Liver (tissue), 9 donors: Measurements from ENCODE around the gene MEG3. TPM values are rescaled to one million over a fixed set of nuclear protein-coding genes. Genes with fewer than 3 reads are reported as not detected.

Experiments used
- DNase-seq: peaks from one replicate; pipeline ENCODE4 v3.0.0-alpha.2; 2017; ENCODE audit warnings: low spot score
- H3K27ac ChIP-seq, 2 donors: one replicate each; pipeline ENCODE4 v1.7.0; 2013; ENCODE audit warnings: inconsistent platforms in 2 of 2, low read length in 2 of 2, control low read depth in 1 of 2, low read depth in 1 of 2, mild to moderate bottlenecking in 1 of 2
- H3K27me3 ChIP-seq, 4 donors: one replicate each; pipeline versions ENCODE4 v1.6.1 to v1.7.0; 2013; ENCODE audit warnings: low read length in 3 of 4, inconsistent platforms in 1 of 4, mild to moderate bottlenecking in 1 of 4, moderate library complexity in 1 of 4; ENCODE audit not compliant: control insufficient read depth in 4 of 4, insufficient read depth in 4 of 4
- H3K36me3 ChIP-seq, 4 donors: one replicate each; pipeline versions ENCODE4 v1.6.1 to v1.7.0; 2013; ENCODE audit warnings: low read length in 3 of 4, mild to moderate bottlenecking in 3 of 4, low read depth in 1 of 4, moderate library complexity in 1 of 4; ENCODE audit not compliant: control insufficient read depth in 4 of 4, insufficient read depth in 3 of 4
- H3K4me1 ChIP-seq, 4 donors: one replicate each; pipeline versions ENCODE4 v1.6.1 to v1.7.0; 2013; ENCODE audit warnings: low read length in 3 of 4, mild to moderate bottlenecking in 3 of 4, moderate library complexity in 1 of 4; ENCODE audit not compliant: control insufficient read depth in 4 of 4, insufficient read depth in 4 of 4
- H3K4me3 ChIP-seq, 3 donors: one replicate each; pipeline versions ENCODE4 v1.6.1 to v1.7.0; 2013; ENCODE audit warnings: low read length in 3 of 3, control low read depth in 1 of 3, low read depth in 1 of 3, mild to moderate bottlenecking in 1 of 3
- H3K9ac ChIP-seq, 2 donors: one replicate each; pipeline ENCODE4 v1.7.0; 2013; ENCODE audit warnings: low read length in 2 of 2, mild to moderate bottlenecking in 2 of 2, moderate library complexity in 2 of 2, control low read depth in 1 of 2, low read depth in 1 of 2
- H3K9me3 ChIP-seq, 4 donors: one replicate each; pipeline versions ENCODE4 v1.6.1 to v1.7.0; 2013; ENCODE audit warnings: low read length in 3 of 4; ENCODE audit not compliant: control insufficient read depth in 4 of 4
- ATF3 ChIP-seq: IDR thresholded peaks from 2 replicates; pipeline ENCODE4 v1.6.1; 2016; ENCODE audit warnings: antibody characterized with exemption
- EGR1 ChIP-seq, 2 donors: IDR thresholded peaks; 2 replicates each; pipeline ENCODE4 v1.6.1; 2016 to 2018; ENCODE audit warnings: antibody characterized with exemption in 2 of 2, low read depth in 2 of 2
- FOXA1 ChIP-seq: IDR thresholded peaks from 2 replicates; pipeline ENCODE4 v1.6.1; 2016; ENCODE audit warnings: antibody characterized with exemption
- FOXA2 ChIP-seq: IDR thresholded peaks from 2 replicates; pipeline ENCODE4 v1.6.1; 2016; ENCODE audit warnings: antibody characterized with exemption
- GABPA ChIP-seq, 2 donors: IDR thresholded peaks in 1 of 2; conservative IDR thresholded peaks in 1 of 2; 2 replicates each; pipeline ENCODE4 v1.6.1; 2016; ENCODE audit warnings: antibody characterized with exemption in 2 of 2, mild to moderate bottlenecking in 1 of 2, moderate library complexity in 1 of 2
- HNF4G ChIP-seq: IDR thresholded peaks from 2 replicates; pipeline ENCODE4 v1.6.1; 2016; ENCODE audit warnings: antibody characterized with exemption
- JUND ChIP-seq, 2 donors: IDR thresholded peaks; 2 replicates each; pipeline ENCODE4 v1.6.1; 2016; ENCODE audit warnings: antibody characterized with exemption in 2 of 2
- MAX ChIP-seq: IDR thresholded peaks from 2 replicates; pipeline ENCODE4 v1.6.1; 2016; ENCODE audit warnings: antibody characterized with exemption
- NR2F2 ChIP-seq: IDR thresholded peaks from 2 replicates; pipeline ENCODE4 v1.6.1; 2016; ENCODE audit warnings: antibody characterized with exemption
- RAD21 ChIP-seq, 2 donors: IDR thresholded peaks; 2 replicates each; pipeline ENCODE4 v1.6.1; 2016; ENCODE audit warnings: antibody characterized with exemption in 2 of 2, mild to moderate bottlenecking in 2 of 2
- REST ChIP-seq: IDR thresholded peaks from 2 replicates; pipeline ENCODE4 v1.6.1; 2016; ENCODE audit warnings: antibody characterized with exemption, mild to moderate bottlenecking
- RXRA ChIP-seq, 2 donors: IDR thresholded peaks; 2 replicates each; pipeline ENCODE4 v1.6.1; 2017 to 2018; ENCODE audit warnings: antibody characterized with exemption in 2 of 2, mild to moderate bottlenecking in 1 of 2
- SP1 ChIP-seq: IDR thresholded peaks from 2 replicates; pipeline ENCODE4 v1.6.1; 2018; ENCODE audit warnings: antibody characterized with exemption, mild to moderate bottlenecking
- TAF1 ChIP-seq: conservative IDR thresholded peaks from 2 replicates; pipeline ENCODE4 v1.6.1; 2016; ENCODE audit warnings: antibody characterized with exemption, mild to moderate bottlenecking
- YY1 ChIP-seq: IDR thresholded peaks from 2 replicates; pipeline ENCODE4 v1.6.1; 2016; ENCODE audit warnings: antibody characterized with exemption, mild to moderate bottlenecking
- ZBTB33 ChIP-seq: IDR thresholded peaks from 2 replicates; pipeline ENCODE4 v1.6.1; 2016; ENCODE audit warnings: antibody characterized with exemption
- WGBS: extraction: QIAGEN DNeasy Blood & Tissue Kit; methylation state at CpG from one replicate; pipeline ENCODE4 v1.1.7; 2013; 5-methylcytosine and 5-hydroxymethylcytosine counted together
- polyA plus RNA-seq, 2 donors: library from polyadenylated mRNA; stranded (reverse) in 1 of 2; unstranded in 1 of 2; fragments of 200-250 nt in 1 of 2; fragments of >200 nt in 1 of 2; fragmentation: Nextera tagmentation in 1 of 2; extraction: Ambion mirVana in 1 of 2; gene quantifications; one replicate each; pipeline versions ENCODE4 v1.2.1 to v1.2.3, GENCODE V29; 2013 to 2015
- total RNA-seq, 2 donors: library from RNA; depleted of rRNA; stranded (reverse); fragments of >200 nt; gene quantifications; one replicate each; pipeline ENCODE4 v1.2.3, GENCODE V29; 2014
- donor health status: healthy.
- donor health status: healthy.
- donor health status: healthy.
- donor health status: healthy.
- donor health status: healthy.

MEG3 gene
- total and polyA plus RNA-seq, 4 donors, result 12.3 to 485 (median 23.1) TPM

GRCh38 chr14:100838493-100839314, 12.8 kb downstream of the MEG3 start:
- Histone ChIP-seq H3K27me3 (no peaks in the 10 kb centered on the region), H3K27ac (no peak overlapping the region), H3K4me3 (no peak overlapping the region), H3K4me1 (no peaks in the 10 kb centered on the region), H3K9me3 (no peaks in the 10 kb centered on the region), H3K9ac (no peak overlapping the region), H3K36me3 (no peaks in the 10 kb centered on the region)
- WGBS, result 84% methylated on average over 14 of the region's 14 CpGs
- no peak for DNase-seq
- TF ChIP-seq SP1 (no peak), TAF1 (no peak), EGR1 (IDR thresholded peaks at IDR 0.05; ENCODE audit: low read depth in 2 of 2) (no peak), FOXA2 (no peak), RXRA (IDR thresholded peaks at IDR 0.05) (no peak), MAX (no peak), GABPA (IDR thresholded peaks at IDR 0.05 in 1 of 2, conservative IDR thresholded peaks at IDR 0.05 in 1 of 2) (no peak), YY1 (no peak), JUND (IDR thresholded peaks at IDR 0.05) (no peak), REST (no peak), RAD21 (IDR thresholded peaks at IDR 0.05) (no peak), FOXA1 (no peak), ATF3 (no peak), NR2F2 (no peak)

- Histone ChIP-seq H3K9me3 (no peaks in the 10 kb centered on the region), H3K27ac (no peak overlapping the region), H3K9ac (no peak overlapping the region), H3K27me3 (no peaks in the 10 kb centered on the region), H3K4me3 (no peak overlapping the region), H3K4me1 (no peaks in the 10 kb centered on the region), H3K36me3 (no peaks in the 10 kb centered on the region)
- 55% methylated on average over 4 of the region's 4 CpGs for WGBS
- no peak for DNase-seq
- no peak for TF ChIP-seq EGR1 (IDR thresholded peaks at IDR 0.05; ENCODE audit: low read depth in 2 of 2)
- TF ChIP-seq RAD21 (IDR thresholded peaks at IDR 0.05), result no peak
- no peak for TF ChIP-seq HNF4G
- no peak for TF ChIP-seq ZBTB33
- no peak for TF ChIP-seq TAF1
Measured at GRCh38 chr14:100839315-100839585, 13.3 kb downstream of the MEG3 start.
